C4-2B (cell line): Measurements from ENCODE around the gene TLDC2.

ENCODE experiments used
- H3K27ac ChIP-seq: fragments of 450-650 bp; 2 replicates; pipeline ENCODE4 v1.5.1; 2017
- ZFX ChIP-seq: fragments of 450-650 bp; IDR thresholded peaks from 2 replicates; pipeline ENCODE4 v1.6.1; 2017
- TF ChIP-seq, protein P1 (sequence below): fragments of 450-650 bp; conservative IDR thresholded peaks from 2 replicates; pipeline ENCODE4 v1.5.1; 2017; ENCODE audit warnings: mild to moderate bottlenecking

Gene TLDC2

DNA sequence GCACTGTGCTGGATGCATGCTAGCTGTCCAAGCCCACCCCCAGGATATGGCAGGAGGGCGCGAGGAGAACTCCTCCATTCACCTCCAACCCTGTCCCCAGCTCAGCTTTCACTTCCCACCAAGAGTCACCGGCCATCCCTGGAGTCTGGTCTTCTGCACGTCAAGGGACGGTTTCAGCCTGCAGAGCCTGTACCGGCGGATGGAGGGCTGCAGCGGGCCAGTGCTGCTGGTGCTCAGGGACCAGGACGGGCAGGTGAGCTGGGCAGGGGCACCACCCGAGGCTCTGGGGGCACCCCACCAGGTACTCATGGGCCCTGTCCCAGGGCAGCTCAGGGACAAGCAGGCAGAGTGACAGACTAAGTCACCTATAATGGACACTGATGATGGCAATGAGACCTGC is 3.0 kb downstream of the TLDC2 start:
- H3K27ac ChIP-seq: no peak overlapping the region
- TF ChIP-seq, protein P1, sequence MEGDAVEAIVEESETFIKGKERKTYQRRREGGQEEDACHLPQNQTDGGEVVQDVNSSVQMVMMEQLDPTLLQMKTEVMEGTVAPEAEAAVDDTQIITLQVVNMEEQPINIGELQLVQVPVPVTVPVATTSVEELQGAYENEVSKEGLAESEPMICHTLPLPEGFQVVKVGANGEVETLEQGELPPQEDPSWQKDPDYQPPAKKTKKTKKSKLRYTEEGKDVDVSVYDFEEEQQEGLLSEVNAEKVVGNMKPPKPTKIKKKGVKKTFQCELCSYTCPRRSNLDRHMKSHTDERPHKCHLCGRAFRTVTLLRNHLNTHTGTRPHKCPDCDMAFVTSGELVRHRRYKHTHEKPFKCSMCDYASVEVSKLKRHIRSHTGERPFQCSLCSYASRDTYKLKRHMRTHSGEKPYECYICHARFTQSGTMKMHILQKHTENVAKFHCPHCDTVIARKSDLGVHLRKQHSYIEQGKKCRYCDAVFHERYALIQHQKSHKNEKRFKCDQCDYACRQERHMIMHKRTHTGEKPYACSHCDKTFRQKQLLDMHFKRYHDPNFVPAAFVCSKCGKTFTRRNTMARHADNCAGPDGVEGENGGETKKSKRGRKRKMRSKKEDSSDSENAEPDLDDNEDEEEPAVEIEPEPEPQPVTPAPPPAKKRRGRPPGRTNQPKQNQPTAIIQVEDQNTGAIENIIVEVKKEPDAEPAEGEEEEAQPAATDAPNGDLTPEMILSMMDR: no peak
- no peak for TF ChIP-seq ZFX

DNA sequence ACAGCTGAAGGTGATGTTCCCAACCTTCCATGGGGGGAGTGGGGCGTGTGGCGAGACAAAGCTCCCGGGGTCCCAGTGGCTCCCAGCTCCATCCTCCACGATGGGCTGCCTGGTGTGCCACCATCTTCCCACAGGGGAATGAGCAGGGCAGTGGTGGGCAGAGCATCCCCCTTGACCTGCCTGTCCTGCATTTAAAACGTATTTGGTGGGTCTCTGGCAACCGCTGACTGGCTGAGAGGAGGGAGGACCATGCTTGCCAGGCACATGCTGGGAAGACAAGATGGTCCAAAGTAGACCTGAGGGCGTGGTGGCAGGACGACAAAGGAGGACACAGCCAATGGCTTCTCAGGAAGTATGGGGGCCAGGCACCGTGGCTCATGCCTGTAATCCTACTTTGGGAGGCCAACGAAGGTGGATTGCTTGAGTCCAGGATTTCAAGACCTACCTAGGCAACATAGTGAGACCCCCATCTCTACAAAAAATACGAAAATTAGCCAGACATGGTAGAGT is 4.9 kb downstream of the TLDC2 start:
- no peak overlapping the region for H3K27ac ChIP-seq
- TF ChIP-seq ZFX: no peak
- TF ChIP-seq, protein P1: no peak

DNA sequence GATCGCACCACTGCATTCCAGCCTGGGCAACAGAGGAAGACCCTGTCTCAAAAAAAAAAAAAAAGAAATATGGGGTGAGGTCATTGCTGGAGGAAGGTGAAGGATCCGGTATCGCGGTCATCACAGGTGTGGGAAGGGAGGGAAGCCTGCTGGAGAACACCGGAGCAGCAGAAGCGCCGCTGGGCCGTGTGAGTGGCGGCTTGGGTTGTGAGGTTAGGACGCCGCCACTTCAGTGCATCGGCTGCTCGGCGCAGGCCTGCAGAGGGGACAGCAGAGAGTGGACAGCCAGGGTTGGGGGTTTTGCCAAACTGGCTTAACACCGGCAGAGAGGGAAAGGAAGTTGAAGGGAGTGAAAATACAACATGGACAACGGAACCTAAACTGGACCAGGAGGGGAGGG is 5.4 kb downstream of the TLDC2 start:
- H3K27ac ChIP-seq: no peak overlapping the region
- TF ChIP-seq ZFX: no peak
- TF ChIP-seq, protein P1: no peak

DNA sequence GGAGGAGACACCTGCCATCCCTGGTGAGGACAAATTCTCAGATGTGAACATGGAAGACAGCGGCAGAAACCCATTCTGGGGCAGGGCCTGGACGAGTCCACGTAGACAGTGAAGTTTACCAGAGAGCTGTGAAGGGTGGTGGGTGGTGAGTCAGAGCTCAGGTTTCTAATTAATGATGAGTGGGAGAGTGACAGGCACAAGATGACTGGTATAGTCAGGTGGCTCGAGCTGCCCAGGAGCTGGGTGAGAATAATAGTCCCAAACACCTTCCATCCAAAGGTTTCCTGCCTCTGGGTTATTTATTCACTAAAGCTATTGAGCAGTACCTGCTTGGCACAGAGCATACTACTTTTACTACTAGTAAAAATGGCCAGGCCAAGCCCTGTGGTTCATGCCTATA is 6.0 kb downstream of the TLDC2 start:
- TF ChIP-seq, protein P1: no peak
- no peak for TF ChIP-seq ZFX

DNA sequence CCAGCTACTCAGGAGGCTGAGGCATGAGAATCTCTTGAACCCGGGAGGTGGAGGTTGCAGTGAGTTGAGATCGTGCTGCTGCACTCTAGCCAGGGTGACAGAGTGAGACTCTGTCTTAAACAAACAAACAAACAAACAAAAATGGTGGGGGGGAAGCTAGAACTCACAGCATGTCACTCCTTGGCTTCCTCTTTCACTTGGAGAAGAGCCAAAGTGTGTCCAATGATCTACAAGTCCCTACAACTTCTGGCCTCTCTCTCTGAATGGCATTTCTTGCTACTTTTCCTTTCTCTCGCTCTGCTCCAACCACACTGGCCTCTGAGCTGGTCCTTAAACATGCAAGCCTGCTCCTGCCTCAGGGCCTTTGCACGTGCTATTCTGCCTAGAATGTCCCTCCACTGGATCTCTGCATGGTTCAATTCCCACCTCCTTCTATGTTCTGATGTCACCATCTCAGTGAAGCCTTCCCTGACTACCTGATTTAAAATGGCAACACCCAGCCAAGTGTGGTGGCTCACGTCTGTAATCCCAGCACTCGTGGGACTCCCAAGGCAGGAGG is 8.1 kb downstream of the TLDC2 start:
- no peak overlapping the region for H3K27ac ChIP-seq
- no peak for TF ChIP-seq ZFX
- TF ChIP-seq, protein P1: no peak

More for the DNA sequence above, 6.0 kb downstream of the TLDC2 start:
- no peak overlapping the region for H3K27ac ChIP-seq

DNA sequence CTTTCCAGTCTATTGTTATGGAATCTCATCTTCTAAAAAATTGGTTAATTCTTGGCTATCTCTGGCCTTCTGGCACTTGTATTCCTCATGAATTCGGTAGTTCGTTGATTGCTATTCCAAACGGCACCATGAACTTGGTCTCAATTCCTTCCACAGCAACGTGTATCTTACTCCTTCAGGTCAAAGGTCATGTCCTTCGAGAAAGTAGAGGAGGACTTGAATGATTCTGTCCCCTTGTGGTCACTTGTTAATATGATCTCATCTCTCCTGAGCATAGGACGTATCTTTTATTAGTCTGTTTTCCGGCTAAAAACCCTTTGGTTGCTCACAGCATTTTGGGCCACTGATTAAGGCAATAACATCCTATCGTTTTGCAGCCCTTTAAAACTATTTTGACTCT is 9.4 kb downstream of the TLDC2 start:
- TF ChIP-seq ZFX: no peak
- TF ChIP-seq, protein P1: peak; percentile 46
- H3K27ac ChIP-seq: no peak overlapping the region

DNA sequence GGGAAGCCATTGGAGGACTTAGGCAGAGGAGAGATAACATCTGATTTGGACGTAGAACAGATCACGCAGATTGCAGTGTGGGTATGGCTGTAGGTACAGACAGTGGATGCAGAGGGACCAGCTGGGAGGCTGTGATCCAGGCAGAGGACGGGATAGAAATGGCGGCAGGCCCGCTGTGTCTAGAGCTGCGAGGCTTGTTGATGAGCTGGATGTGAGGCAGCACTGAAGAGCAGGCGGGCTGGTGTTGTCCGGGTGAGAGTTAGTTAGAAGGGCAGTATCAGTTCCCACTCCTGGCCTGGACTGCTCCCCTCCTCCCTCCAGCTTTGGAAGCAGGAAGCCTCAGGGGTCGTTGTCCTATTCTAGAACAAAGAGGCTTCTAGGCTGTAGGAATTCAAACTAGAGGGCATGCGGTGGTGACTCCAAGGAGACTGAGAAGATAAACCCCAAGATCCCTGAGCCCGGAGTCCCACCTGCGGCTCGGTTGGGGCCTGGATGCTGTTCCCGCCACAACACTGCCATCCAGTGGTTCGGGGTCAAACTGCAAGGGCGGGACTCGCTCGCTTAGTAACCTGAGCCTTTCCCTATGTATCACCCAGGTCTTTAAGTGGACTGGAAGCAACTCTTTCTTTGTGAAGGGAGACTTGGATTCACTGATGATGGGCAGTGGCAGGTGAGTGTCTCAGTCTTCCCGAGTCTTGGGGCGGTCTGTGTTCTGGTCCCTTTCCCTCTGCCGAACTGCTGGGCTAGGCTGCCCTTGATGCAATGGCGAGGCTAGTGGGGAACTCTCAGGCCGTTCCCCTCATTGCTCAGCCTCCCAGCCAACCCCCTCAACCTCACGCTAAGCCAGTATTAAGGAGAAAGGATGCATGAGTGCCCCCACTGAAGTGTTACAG is 11.2 kb downstream of the TLDC2 start:
- TF ChIP-seq ZFX: no peak
- TF ChIP-seq, protein P1: peak; percentile 98
- H3K27ac ChIP-seq: no peak overlapping the region
